Neural cell (in vitro differentiated cells): ENCODE measurements around the gene TRAF3. TPM values are rescaled to one million over a fixed set of nuclear protein-coding genes. Genes with fewer than 3 reads are reported as not detected.

Experiments
- H2AFZ ChIP-seq: fragments of 200-600, 300-800 bp; sonication (generic), shearing (Covaris generic); 2 replicates; pipeline ENCODE4 v1.6.0; 2014; ENCODE audit warnings: low read depth, mild to moderate bottlenecking, antibody characterized with exemption, low read length, moderate library complexity
- H3F3A ChIP-seq: fragments of 200-600 bp; shearing (Covaris generic); 2 replicates; pipeline ENCODE4 v1.6.1; 2016; ENCODE audit warnings: mild to moderate bottlenecking, moderate library complexity, mixed read lengths, antibody characterized with exemption, low read length; ENCODE audit not compliant: insufficient read depth, poor library complexity, severe bottlenecking
- H3K27ac ChIP-seq: fragments of 200-600, 300-800 bp; sonication (generic), shearing (Covaris generic); 2 replicates; pipeline ENCODE4 v1.5.1; 2014; ENCODE audit warnings: mild to moderate bottlenecking, low read length, moderate library complexity
- H3K27me3 ChIP-seq: fragments of 300-800, 200-600 bp; sonication (generic), shearing (Covaris generic); 2 replicates; pipeline ENCODE4 v1.6.0; 2014; ENCODE audit warnings: mild to moderate bottlenecking, low read depth, low read length, moderate library complexity; ENCODE audit not compliant: insufficient read depth
- H3K36me3 ChIP-seq: fragments of 300-800, 200-600 bp; sonication (generic), shearing (Covaris generic); 2 replicates; pipeline ENCODE4 v1.5.1; 2014; ENCODE audit warnings: mild to moderate bottlenecking, antibody characterized with exemption, low read length, moderate library complexity; ENCODE audit not compliant: insufficient read depth
- H3K4me2 ChIP-seq: fragments of 300-800, 200-600 bp; sonication (generic), shearing (Covaris generic); 2 replicates; pipeline ENCODE4 v1.6.0; 2014; ENCODE audit warnings: mild to moderate bottlenecking, low read length
- H3K4me3 ChIP-seq: fragments of 300-800, 200-600 bp; sonication (generic), shearing (Covaris generic); 2 replicates; pipeline ENCODE4 v1.5.1; 2014; ENCODE audit warnings: mild to moderate bottlenecking, low read length, moderate library complexity
- H3K79me2 ChIP-seq: fragments of 200-600 bp; shearing (Covaris generic); replicated peaks from 2 replicates; pipeline ENCODE4 v1.6.0; 2014; ENCODE audit warnings: mild to moderate bottlenecking, low read length, moderate library complexity; ENCODE audit not compliant: insufficient read depth
- H3K9ac ChIP-seq: fragments of 300-800, 200-600 bp; sonication (generic), shearing (Covaris generic); 2 replicates; pipeline ENCODE4 v1.6.1; 2016; ENCODE audit warnings: mild to moderate bottlenecking, low read length, mixed read lengths
- H3K9me2 ChIP-seq: fragments of 200-600 bp; shearing (Covaris generic); 2 replicates; pipeline ENCODE4 v1.6.1; 2016; ENCODE audit warnings: mild to moderate bottlenecking, low read length, mixed read lengths; ENCODE audit not compliant: insufficient read depth
- H3K9me3 ChIP-seq: fragments of 200-600, 300-800 bp; sonication (generic), shearing (Covaris generic); 2 replicates; pipeline ENCODE4 v1.6.1; 2016; ENCODE audit warnings: mild to moderate bottlenecking, mixed run types, low read length, moderate library complexity, mixed read lengths
- H4K20me1 ChIP-seq: fragments of 200-600 bp; shearing (Covaris generic); 2 replicates; pipeline ENCODE4 v1.6.1; 2016; ENCODE audit warnings: mild to moderate bottlenecking, mixed run types; ENCODE audit not compliant: insufficient read depth
- EP300 ChIP-seq: fragments of 450-650 bp; conservative IDR thresholded peaks from 2 replicates; pipeline ENCODE4 v1.6.1; 2014; ENCODE audit warnings: antibody characterized with exemption, mild to moderate bottlenecking, moderate library complexity; ENCODE audit not compliant: poor library complexity, severe bottlenecking
- EZH2 ChIP-seq: fragments of 200-600, 300-800 bp; shearing (Covaris generic), sonication (generic); IDR thresholded peaks from 2 replicates; pipeline ENCODE4 v1.6.1; 2014; ENCODE audit warnings: antibody characterized with exemption, low read length, borderline replicate concordance, mild to moderate bottlenecking; ENCODE audit not compliant: insufficient read depth, poor library complexity, severe bottlenecking
- MXI1 ChIP-seq: fragments of 450-650 bp; conservative IDR thresholded peaks from 2 replicates; pipeline ENCODE4 v1.6.1; 2014; ENCODE audit warnings: antibody characterized with exemption, mild to moderate bottlenecking; ENCODE audit not compliant: poor library complexity, severe bottlenecking
- POLR2AphosphoS5 ChIP-seq: IDR thresholded peaks from 2 replicates; pipeline ENCODE4 v1.6.1; 2012
- RAD21 ChIP-seq: fragments of 450-650 bp; conservative IDR thresholded peaks from 2 replicates; pipeline ENCODE4 v1.6.1; 2014; ENCODE audit warnings: antibody characterized with exemption, mild to moderate bottlenecking, moderate library complexity
- REST ChIP-seq: IDR thresholded peaks from 2 replicates; pipeline ENCODE4 v1.6.1; 2012; ENCODE audit warnings: borderline replicate concordance
- SMC3 ChIP-seq: fragments of 450-650 bp; conservative IDR thresholded peaks from 2 replicates; pipeline ENCODE4 v1.6.1; 2014; ENCODE audit warnings: antibody characterized with exemption, mild to moderate bottlenecking, moderate library complexity; ENCODE audit not compliant: poor library complexity
- TAF1 ChIP-seq: IDR thresholded peaks from 2 replicates; pipeline ENCODE4 v1.6.1; 2012; ENCODE audit warnings: low read depth
- polyA plus RNA-seq: library from polyadenylated mRNA; depleted of rRNA; stranded (reverse); fragments of >200 nt; gene quantifications from 2 replicates; pipeline ENCODE4 v1.2.3, GENCODE V29; 2014
- TF ChIP-seq, protein P1 (sequence below): fragments of 450-650 bp; IDR thresholded peaks from 2 replicates; pipeline ENCODE4 v1.5.1; 2014; ENCODE audit warnings: antibody characterized with exemption, mild to moderate bottlenecking, moderate library complexity; ENCODE audit not compliant: poor library complexity, severe bottlenecking

Gene TRAF3
- polyA plus RNA-seq, 1 donor from 2014 or later: 13.3 TPM

- TF ChIP-seq TAF1: no peak
- no peak for TF ChIP-seq RAD21
- TF ChIP-seq MXI1: no peak
- TF ChIP-seq, protein P1, sequence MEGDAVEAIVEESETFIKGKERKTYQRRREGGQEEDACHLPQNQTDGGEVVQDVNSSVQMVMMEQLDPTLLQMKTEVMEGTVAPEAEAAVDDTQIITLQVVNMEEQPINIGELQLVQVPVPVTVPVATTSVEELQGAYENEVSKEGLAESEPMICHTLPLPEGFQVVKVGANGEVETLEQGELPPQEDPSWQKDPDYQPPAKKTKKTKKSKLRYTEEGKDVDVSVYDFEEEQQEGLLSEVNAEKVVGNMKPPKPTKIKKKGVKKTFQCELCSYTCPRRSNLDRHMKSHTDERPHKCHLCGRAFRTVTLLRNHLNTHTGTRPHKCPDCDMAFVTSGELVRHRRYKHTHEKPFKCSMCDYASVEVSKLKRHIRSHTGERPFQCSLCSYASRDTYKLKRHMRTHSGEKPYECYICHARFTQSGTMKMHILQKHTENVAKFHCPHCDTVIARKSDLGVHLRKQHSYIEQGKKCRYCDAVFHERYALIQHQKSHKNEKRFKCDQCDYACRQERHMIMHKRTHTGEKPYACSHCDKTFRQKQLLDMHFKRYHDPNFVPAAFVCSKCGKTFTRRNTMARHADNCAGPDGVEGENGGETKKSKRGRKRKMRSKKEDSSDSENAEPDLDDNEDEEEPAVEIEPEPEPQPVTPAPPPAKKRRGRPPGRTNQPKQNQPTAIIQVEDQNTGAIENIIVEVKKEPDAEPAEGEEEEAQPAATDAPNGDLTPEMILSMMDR: no peak
- TF ChIP-seq EP300: no peak
- no peak for TF ChIP-seq REST
- no peak for TF ChIP-seq POLR2AphosphoS5
- TF ChIP-seq EZH2: no peak
- no peak for TF ChIP-seq SMC3
- Histone ChIP-seq H3F3A (no peaks in the 10 kb centered on the region), H2AFZ (no peak overlapping the region), H3K4me2 (no peak overlapping the region), H3K9ac (no peak overlapping the region), H3K27ac (no peak overlapping the region), H3K36me3 (no peaks in the 10 kb centered on the region), H3K27me3 (no peaks in the 10 kb centered on the region), H3K9me2 (no peaks in the 10 kb centered on the region), H3K9me3 (no peaks in the 10 kb centered on the region), H4K20me1 (no peaks in the 10 kb centered on the region), H3K79me2 (no peaks in the 10 kb centered on the region), H3K4me3 (no peak overlapping the region)
Observed at GRCh38 chr14:102806447-102806846, 29.2 kb downstream of the TRAF3 start.

DNA sequence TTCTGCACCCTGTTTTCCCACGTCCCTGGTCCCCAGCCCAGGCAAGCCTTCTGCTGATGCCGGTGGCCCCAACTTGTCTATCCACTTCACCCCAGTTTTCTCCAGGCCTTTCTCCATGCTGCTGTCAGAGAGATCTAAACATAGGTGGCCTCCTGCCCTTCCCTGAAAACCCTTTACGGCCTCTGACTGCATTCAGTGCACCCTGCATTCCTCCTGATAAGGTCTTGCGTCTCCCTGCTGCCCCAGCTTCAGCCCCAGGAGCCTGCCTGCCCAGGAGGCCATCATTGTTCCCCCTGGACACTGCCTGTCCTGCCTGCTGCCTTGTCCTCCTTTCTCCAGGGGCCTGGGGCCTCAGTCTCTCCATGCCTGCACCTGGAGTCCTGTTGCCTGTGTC is 29.8 kb downstream of the TRAF3 start:
- Histone ChIP-seq H3K9me2 (no peaks in the 10 kb centered on the region), H2AFZ (no peak overlapping the region), H3K4me2 (no peak overlapping the region), H3K4me3 (no peak overlapping the region), H3F3A (no peaks in the 10 kb centered on the region), H3K36me3 (no peaks in the 10 kb centered on the region), H3K27me3 (no peaks in the 10 kb centered on the region), H3K79me2 (no peaks in the 10 kb centered on the region), H3K9me3 (no peaks in the 10 kb centered on the region), H3K9ac (no peak overlapping the region), H4K20me1 (no peaks in the 10 kb centered on the region), H3K27ac (no peak overlapping the region)
- no peak for TF ChIP-seq EZH2
- TF ChIP-seq REST: no peak
- TF ChIP-seq, protein P1: no peak
- TF ChIP-seq SMC3: no peak
- TF ChIP-seq TAF1: no peak
